Fibroblast of skin of scalp (primary cell): ENCODE measurements around the gene ZNF665. TPM values are rescaled to one million over a fixed set of nuclear protein-coding genes. Genes with fewer than 3 reads are reported as not detected.
"Not testable (repeated sequence)": the region's sequence is repeated elsewhere in the genome, so short reads cannot be mapped to it uniquely, and the experiment has no call there.

ENCODE experiments used
- DNase-seq: peaks from one replicate; pipeline ENCODE4 v3.0.0-alpha.2; 2013
- polyA plus RNA-seq, 2 experiments: library from polyadenylated mRNA; unstranded; fragments of 120-200 nt; gene quantifications; one replicate each; pipeline ENCODE4 v1.2.1, GENCODE V29; 2013; ENCODE audit not compliant: insufficient read length in 2 of 2

Gene ZNF665
- 2.0 TPM for polyA plus RNA-seq (2013, experiment 1 of 2; ENCODE audit: insufficient read length)
- 2.2 TPM for polyA plus RNA-seq (2013, experiment 2 of 2; ENCODE audit: insufficient read length)

GRCh38 chr19:53192771-53193534, at the start of gene ZNF665:
ZNF665 (minus strand) TSS chr19:53193358; CDS start chr19:53182898, 10,460 bp downstream.
- peak; percentile 87 for DNase-seq

GRCh38 chr19:53237114-53237777, 44.1 kb upstream of the ZNF665 start:
- no peak for DNase-seq

- DNase-seq: no peak
Measured at GRCh38 chr19:53224606-53225005, 31.4 kb upstream of the ZNF665 start.

GRCh38 chr19:53222716-53223115, 29.6 kb upstream of the ZNF665 start:
- not testable (repeated sequence) for DNase-seq

GRCh38 chr19:53212703-53213320, 19.7 kb upstream of the ZNF665 start:
- no peak for DNase-seq

GRCh38 chr19:53211554-53211953, 18.4 kb upstream of the ZNF665 start:
- not testable (repeated sequence) for DNase-seq

- peak; percentile 93 for DNase-seq
Measured at GRCh38 chr19:53196777-53197396, 3.7 kb upstream of the ZNF665 start.

GRCh38 chr19:53195265-53195903, 2.2 kb upstream of the ZNF665 start:
- peak; percentile 73 for DNase-seq

- DNase-seq: no peak
Measured at GRCh38 chr19:53193535-53194222, 521 bp upstream of the ZNF665 start.

GRCh38 chr19:53190253-53190652, 2.9 kb downstream of the ZNF665 start:
- no peak for DNase-seq

- not testable (repeated sequence) for DNase-seq
Measured at GRCh38 chr19:53189691-53190198, 3.4 kb downstream of the ZNF665 start.

- not testable (repeated sequence) for DNase-seq
Measured at GRCh38 chr19:53185155-53185882, 7.8 kb downstream of the ZNF665 start.

- DNase-seq: peak; percentile 73
Measured at GRCh38 chr19:53183146-53183764, 9.9 kb downstream of the ZNF665 start.

GRCh38 chr19:53182202-53182601, 11.0 kb downstream of the ZNF665 start:
- DNase-seq: peak; percentile 71

GRCh38 chr19:53177986-53178385, 15.2 kb downstream of the ZNF665 start:
- no peak for DNase-seq

- no peak for DNase-seq
Measured at GRCh38 chr19:53172889-53173288, 20.3 kb downstream of the ZNF665 start.

- no peak for DNase-seq
Measured at GRCh38 chr19:53165691-53166091, 27.5 kb downstream of the ZNF665 start.

GRCh38 chr19:53161123-53161522, 32.0 kb downstream of the ZNF665 start:
- DNase-seq: no peak

- DNase-seq: no peak
Measured at GRCh38 chr19:53160350-53160749, 32.8 kb downstream of the ZNF665 start.

- DNase-seq: peak; percentile 31
Measured at GRCh38 chr19:53158119-53158656, 35.0 kb downstream of the ZNF665 start.
